ENCODE measurements around the gene PLCH2.

DNA sequence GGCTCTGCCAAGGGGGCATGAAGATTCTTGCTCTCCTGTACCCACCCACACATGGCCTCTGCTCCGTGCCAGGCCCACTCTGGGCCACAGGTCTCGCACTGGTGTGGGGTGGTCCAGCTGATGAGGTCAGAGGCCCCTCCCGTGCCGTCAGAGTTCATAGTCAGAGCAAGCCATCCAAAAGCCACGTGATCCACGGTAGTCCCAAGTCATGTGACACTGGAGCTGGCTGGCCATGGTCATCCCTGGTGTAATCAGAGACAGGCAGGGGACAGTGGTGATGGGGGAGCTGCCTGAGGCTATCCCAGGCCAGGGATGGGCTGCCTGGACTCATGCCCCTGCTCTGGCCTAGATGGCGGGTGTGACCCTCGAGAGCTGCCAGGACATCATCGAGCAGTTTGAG, 10.5 kb downstream of the PLCH2 start:
- TF ChIP-seq, protein P1, sequence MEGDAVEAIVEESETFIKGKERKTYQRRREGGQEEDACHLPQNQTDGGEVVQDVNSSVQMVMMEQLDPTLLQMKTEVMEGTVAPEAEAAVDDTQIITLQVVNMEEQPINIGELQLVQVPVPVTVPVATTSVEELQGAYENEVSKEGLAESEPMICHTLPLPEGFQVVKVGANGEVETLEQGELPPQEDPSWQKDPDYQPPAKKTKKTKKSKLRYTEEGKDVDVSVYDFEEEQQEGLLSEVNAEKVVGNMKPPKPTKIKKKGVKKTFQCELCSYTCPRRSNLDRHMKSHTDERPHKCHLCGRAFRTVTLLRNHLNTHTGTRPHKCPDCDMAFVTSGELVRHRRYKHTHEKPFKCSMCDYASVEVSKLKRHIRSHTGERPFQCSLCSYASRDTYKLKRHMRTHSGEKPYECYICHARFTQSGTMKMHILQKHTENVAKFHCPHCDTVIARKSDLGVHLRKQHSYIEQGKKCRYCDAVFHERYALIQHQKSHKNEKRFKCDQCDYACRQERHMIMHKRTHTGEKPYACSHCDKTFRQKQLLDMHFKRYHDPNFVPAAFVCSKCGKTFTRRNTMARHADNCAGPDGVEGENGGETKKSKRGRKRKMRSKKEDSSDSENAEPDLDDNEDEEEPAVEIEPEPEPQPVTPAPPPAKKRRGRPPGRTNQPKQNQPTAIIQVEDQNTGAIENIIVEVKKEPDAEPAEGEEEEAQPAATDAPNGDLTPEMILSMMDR (conservative IDR thresholded peaks at IDR 0.05; ENCODE audit: low read length), result no peak
- no peak for TF ChIP-seq EZH2phosphoT487 (IDR thresholded peaks at IDR 0.05; ENCODE audit: borderline replicate concordance, low read depth, low read length)
